Measurements from ENCODE around the gene FAM184B.
"Not testable (repeated sequence)": the region's sequence is repeated elsewhere in the genome, so short reads cannot be mapped to it uniquely, and the experiment has no call there.

Gene FAM184B

DNA sequence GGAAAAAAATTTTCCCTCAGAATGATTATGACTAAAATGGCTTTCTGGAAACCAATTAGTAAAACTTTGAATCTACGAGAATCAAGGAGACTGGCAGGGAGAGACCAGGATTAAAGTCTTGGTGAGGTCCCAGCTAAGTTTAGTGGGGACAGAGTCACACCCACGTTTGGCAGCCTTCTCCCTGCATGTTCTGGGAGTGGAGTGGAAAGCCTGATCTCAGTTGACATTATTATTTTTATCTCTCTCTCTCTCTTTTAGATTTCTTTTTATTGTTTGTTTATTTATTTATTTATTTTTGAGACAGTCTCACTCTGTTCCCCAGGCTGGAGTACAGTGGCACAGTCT, 99.2 kb downstream of the FAM184B start:
- no peak for DNase-seq (ENCODE audit: low read depth in 2 of 2)

- DNase-seq (ENCODE audit: low read depth in 2 of 2), result no peak
These were observed 99.9 kb downstream of the FAM184B start for GRCh38 chr4:17681281-17682221.

DNA sequence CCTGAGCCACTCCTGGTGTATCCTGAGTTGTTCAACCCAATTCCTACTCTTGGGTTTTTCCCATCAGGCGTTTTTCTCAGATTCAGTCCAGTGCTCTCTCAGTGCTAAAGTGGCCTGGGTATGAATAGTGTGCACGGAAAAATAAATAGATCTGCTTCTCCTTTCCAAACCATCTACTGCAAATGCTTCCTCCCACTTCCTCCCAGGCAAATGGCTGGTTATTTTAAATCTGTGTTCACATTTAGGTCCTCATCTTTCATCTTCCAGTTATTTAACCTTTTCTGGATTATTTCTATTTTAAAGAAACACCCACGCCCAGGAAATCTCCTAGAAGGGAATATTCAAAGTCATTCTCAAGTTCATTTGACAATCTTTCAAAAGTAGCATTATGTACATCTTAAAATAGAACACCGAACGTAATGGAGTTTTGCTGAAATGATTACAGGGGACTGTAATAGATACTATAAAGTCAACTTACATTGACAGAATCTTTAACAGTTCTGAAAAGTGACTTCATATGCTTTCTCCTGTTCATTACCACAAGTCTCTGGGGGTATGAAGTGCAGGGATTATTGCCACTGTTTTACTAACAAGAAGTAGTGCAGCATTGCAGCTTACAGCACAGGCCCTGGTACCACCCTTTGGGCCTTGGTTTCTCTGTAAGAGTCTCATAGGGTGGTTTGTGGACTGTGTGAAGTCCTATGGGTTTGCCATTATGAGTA, 100.7 kb downstream of the FAM184B start:
- DNase-seq (ENCODE audit: low read depth in 2 of 2), result no peak

DNA sequence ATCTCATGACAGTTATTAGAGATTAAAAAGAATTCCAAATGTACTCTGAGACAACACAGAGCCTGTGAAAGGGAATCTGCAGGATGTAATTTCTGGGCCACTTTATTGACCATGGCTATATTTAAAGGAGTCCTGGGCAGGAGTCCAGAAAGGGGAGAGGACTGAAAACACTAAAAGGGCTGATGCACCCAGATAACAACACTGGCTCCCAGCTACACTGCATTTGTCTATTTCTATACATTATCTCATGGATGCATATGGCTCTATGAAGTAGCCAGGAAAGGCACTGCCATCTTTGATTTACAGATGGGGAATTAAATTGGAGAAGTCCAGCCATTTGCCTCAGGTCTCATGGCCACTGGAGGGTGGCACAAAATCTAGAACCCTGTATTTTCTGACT, 111.0 kb downstream of the FAM184B start:
- DNase-seq (ENCODE audit: low read depth in 2 of 2), result no peak

- DNase-seq (ENCODE audit: low read depth in 2 of 2), result no peak
These were observed 113.7 kb downstream of the FAM184B start for GRCh38 chr4:17667653-17668201.

- no peak for DNase-seq (ENCODE audit: low read depth in 2 of 2)
These were observed 114.2 kb downstream of the FAM184B start for GRCh38 chr4:17667253-17667652.

- no peak for DNase-seq (ENCODE audit: low read depth in 2 of 2)
These were observed 115.6 kb downstream of the FAM184B start for GRCh38 chr4:17665852-17666251.

- no peak for DNase-seq (ENCODE audit: low read depth in 2 of 2)
These were observed 116.1 kb downstream of the FAM184B start for GRCh38 chr4:17665346-17665745.

GRCh38 chr4:17664755-17665154, 116.7 kb downstream of the FAM184B start:
- DNase-seq (ENCODE audit: low read depth in 2 of 2), result no peak

GRCh38 chr4:17662694-17663093, 118.7 kb downstream of the FAM184B start:
- DNase-seq (ENCODE audit: low read depth in 2 of 2), result no peak

DNA sequence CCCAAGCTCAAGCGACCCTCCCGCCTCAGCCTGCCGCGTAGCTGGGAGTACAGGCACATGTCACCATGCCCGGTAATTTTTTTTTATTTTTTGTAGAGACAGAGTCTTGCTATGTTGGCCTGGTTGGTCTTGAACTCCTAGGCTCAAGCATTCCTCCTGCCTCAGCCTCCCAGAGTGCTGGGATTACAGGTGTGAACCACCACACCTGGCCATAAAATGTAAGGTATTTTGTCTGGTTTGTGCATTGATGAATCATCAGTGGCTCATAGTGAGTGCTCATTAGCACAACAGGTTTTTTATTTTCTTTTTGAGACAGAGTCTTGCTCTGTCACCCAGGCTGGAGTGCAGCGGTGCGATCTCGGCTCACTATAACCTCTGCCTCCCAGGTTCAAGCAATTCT, 122.2 kb downstream of the FAM184B start:
- DNase-seq (ENCODE audit: low read depth in 2 of 2), result not testable (repeated sequence)

DNA sequence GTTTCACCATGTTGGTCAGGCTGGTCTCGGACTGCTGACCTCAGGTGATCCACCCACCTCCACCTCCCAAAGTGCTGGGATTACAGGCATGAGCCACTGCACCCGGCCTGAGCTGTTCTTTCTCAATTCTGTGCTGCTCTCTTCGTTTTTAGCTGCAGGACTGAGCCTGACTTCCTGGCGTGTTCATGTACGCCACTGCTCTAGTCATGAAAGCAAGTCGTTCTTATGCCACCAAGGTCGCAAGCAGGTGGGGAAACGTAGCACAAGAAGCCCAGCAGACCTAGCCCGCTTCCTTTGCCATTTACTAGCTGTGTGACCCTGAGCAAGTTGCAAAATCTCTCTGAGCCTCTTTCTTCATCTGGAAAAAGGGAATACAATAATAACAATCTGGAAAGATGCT, 123.6 kb downstream of the FAM184B start:
- no peak for DNase-seq (ENCODE audit: low read depth in 2 of 2)

DNA sequence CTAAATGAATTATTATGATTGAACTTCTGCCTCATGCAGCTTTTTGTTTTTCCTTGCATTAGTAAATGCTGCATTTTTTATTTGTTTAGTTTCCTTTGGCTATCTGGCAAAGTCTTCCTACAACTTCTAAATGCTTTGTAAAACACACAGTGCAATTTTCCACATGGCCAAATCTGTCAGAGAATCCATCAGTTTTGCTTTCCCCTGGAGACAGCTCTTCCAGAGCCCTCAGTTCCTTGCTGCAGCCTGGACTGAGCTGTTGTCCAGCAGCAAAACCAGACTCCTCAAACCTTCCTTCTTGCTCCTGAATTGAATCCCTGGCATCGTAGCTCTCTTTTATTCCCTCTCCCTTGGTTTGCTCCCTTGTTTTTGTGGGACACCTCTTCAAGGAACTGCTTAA, 124.3 kb downstream of the FAM184B start:
- no peak for DNase-seq (ENCODE audit: low read depth in 2 of 2)

DNA sequence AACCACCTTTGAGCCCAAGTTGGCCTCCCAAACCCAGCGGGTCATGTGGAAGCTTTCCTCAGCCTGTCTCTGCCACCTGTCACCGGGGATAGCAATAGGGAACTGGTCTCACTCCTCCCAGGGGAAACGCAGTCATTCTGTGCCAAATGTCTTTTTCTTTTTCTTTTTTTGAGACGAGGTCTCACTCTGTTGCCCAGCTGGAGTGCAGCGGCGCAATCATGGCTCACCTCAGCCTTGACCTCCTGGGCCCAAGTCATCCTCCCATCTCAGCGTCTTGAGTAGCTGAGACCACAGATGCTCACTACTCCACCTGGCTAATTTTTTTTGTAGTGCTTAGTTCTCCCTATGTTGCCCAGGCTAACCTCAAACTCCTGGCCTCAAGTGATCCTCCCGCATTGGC, 126.7 kb downstream of the FAM184B start:
- DNase-seq (ENCODE audit: low read depth in 2 of 2), result no peak

- no peak for DNase-seq (ENCODE audit: low read depth in 2 of 2)
These were observed 131.0 kb downstream of the FAM184B start for GRCh38 chr4:17650406-17650805.

DNA sequence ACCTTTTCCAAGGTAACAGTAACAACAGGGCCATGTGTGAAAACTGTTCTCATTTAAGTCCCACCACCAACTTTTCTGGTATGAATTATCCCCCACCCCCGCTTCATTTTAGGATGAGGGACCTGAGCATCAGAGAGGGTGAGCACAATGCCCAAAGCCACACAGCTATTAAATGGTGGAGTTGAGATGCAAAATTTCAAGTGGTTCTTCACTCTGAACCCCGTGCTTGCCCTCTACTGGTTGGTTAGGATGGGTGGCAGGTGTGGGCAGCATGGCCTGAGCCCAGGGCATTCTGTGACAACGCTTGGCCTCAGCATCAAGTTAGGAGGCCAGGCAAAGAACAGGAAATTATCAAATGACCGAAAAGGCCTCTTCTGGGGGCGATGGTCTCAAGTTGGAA, 133.5 kb downstream of the FAM184B start:
- DNase-seq (ENCODE audit: low read depth in 2 of 2), result no peak

DNA sequence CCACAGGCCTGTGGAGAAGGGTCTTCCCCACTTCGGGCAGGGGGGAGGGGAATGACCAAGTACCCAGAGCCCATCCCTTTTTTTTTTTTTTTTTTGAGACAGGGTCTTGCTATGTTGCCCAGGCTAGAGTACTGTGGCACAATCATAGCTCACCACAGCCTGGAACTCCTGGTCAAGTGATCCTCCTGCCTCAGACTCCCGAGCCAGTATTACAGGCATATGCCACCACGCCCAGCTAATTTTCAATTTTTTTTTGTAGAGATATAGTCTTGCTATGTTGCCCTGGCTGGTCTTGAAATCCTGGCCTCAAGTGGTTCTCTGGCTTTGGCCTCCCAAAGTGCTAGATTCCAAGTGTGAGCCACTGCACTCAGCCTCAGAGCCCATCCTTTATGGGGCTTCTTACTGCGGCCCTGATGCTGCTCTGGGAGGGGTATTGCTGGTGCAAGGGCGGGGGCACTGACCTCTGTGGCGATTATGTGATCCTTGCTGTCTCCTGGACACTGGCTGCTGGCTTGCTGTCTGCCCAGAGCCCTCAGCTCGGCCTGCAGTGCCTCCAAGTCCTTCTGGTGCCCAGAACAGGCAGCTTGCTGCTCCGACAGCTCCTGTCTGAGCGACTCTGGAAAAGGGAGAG, 134.1 kb downstream of the FAM184B start:
- DNase-seq (ENCODE audit: low read depth in 2 of 2), result no peak

DNA sequence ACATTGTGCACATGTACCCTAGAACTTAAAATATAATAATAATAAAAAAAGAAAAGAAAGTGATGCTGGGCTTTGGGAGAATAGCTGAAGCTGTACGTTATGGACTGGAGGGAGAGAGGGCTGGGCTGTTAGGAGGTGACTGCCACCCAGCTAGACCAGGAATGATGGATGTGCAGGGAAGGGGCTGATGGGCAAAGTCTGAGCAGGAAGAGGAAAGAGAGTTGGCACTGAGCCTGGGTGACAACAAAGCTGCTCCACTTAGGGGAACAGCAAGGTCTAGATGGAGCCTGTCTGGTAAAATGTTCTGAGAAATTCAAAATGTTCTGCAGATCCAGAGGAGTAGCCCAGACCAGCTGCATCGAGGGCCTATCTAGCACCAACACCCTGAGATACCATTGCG, 134.7 kb downstream of the FAM184B start:
- DNase-seq (ENCODE audit: low read depth in 2 of 2), result no peak

DNA sequence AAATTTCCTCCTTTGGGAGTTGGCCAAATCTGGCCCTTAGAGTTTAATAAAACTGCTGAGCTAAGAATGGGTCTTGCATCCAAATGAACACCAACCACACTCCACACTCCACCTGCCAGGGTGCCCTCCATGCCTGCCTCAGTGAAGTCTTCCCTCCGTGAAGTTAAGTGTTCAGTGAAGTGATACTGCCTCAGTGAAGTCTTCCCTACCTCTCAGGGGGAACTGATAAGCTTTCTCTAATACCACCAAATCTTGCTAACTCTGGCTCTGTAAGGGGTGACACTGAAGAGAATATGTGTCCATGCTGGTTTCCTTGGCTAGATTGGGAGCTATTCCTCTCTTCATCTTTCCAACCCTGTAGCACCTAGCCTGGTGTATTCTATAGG, 139.0 kb downstream of the FAM184B start:
- no peak for DNase-seq (ENCODE audit: low read depth in 2 of 2)

DNA sequence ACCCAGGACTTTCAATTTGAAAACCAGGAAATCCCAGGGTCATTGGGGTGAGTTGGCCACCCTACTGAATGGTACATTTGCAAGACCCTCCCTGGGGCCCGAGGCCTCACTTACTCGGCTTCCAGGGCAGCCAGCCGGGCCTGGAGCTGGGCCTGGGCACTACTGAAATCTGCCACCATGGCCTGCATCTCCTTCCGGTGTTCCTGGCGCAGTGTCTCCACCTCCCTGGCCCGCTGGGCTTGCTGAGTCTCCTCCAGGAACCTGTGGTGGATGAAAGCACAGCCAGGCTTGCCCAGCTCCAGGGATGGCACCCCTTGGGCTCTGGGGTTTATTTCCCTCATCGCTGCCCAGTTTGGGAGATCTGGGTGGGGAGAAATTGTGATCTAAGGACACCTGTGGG, 142.3 kb downstream of the FAM184B start:
- no peak for DNase-seq (ENCODE audit: low read depth in 2 of 2)

DNA sequence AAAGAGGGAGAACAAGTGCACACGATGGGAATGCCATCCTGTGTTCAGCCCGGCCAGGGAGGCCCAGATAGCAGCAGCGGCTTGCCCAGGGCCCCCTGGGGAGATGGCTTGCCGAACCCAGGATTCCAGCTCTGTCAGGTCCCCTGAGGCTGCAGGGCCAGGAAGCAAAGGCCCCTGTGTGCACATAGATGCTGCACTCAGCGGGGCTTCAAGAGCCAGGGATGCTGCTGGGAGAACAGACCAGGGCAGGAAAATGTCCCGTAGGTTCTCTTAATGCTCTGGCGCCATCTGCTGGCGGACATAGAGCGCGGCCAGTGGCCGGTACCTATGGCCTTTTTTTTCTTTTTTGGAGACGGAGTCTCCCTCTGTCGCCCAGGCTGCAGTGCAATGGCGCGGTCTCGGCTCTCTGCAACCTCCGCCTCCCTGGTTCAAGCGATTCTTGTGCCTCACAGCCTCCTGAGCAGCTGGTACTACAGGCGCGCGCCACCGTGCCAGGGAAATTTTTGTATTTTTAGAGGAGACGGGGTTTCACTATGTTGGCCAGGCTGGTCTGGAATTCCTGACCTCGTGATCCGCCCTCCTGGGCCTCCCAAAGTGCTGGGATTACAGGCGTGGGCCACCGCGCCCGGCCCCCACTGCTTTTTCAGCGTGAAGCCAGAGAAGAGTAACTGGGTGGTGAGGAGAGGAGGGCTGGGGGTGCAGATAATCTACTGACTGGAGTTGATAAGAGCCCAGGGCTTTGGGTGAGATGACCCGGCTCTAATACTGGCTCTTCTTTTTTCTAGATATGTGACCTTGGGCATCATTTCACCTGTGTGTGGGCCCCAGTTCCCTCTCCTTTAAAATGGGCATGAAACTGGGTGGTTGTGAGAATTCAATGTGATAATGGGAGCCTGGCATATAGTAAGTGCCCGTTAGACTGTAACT, 144.5 kb downstream of the FAM184B start:
- peak; percentile 25 to 53 for DNase-seq (ENCODE audit: low read depth in 2 of 2)

Measured in stimulated activated CD8-positive, alpha-beta memory T cell treated with anti-CD3 and anti-CD28 coated beads, Interleukin-2, amount 100 ng/mL, for 1 hour (primary cell).